Endothelial cell (in vitro differentiated cells): ENCODE results near the gene CCDC88A. TPM values are rescaled to one million over a fixed set of nuclear protein-coding genes. Genes with fewer than 3 reads are reported as not detected.
"Not testable (repeated sequence)": the region's sequence is repeated elsewhere in the genome, so short reads cannot be mapped to it uniquely, and the experiment has no call there.

Experiments used
- DNase-seq: peaks from one replicate; pipeline ENCODE4 v3.0.0; 2021; ENCODE audit warnings: low spot score
- H3K27ac Mint-ChIP-seq: one replicate; pipeline ENCODE4 v1.8.0; 2021; ENCODE audit warnings: mixed read lengths, inconsistent platforms; ENCODE audit not compliant: unreplicated experiment
- H3K27me3 Mint-ChIP-seq: one replicate; pipeline ENCODE4 v1.8.0; 2021; ENCODE audit warnings: mild to moderate bottlenecking, moderate library complexity, mixed read lengths, inconsistent platforms; ENCODE audit not compliant: unreplicated experiment
- H3K36me3 Mint-ChIP-seq: one replicate; pipeline ENCODE4 v1.8.0; 2021; ENCODE audit warnings: mild to moderate bottlenecking, low read depth, mixed read lengths, inconsistent platforms; ENCODE audit not compliant: unreplicated experiment
- H3K4me1 Mint-ChIP-seq: one replicate; pipeline ENCODE4 v1.8.0; 2021; ENCODE audit warnings: mild to moderate bottlenecking, mixed read lengths, inconsistent platforms; ENCODE audit not compliant: unreplicated experiment
- H3K4me3 Mint-ChIP-seq: one replicate; pipeline ENCODE4 v1.8.0; 2021; ENCODE audit warnings: mild to moderate bottlenecking, mixed read lengths, inconsistent platforms; ENCODE audit not compliant: unreplicated experiment
- H3K9me3 Mint-ChIP-seq: one replicate; pipeline ENCODE4 v1.8.0; 2021; ENCODE audit warnings: mixed read lengths, inconsistent platforms; ENCODE audit not compliant: unreplicated experiment
- total RNA-seq: library from RNA; stranded (reverse); fragmentation: NEBNext Ultra II Directional; extraction: Animal tissue kit (Norgen Biotek cat#: 25700); gene quantifications from one replicate; pipeline ENCODE4 v1.2.1, GENCODE V29; 2021; ENCODE audit not compliant: unreplicated experiment
- TF ChIP-seq, protein P1 (sequence below): fragments of 200-600 bp; sonication (generic); IDR thresholded peaks from one replicate; pipeline ENCODE4 v1.5.0; 2021; ENCODE audit warnings: antibody characterized with exemption; ENCODE audit not compliant: unreplicated experiment

Gene CCDC88A
- total RNA-seq, 1 donor from 2014 or later, result 98.7 TPM

DNA sequence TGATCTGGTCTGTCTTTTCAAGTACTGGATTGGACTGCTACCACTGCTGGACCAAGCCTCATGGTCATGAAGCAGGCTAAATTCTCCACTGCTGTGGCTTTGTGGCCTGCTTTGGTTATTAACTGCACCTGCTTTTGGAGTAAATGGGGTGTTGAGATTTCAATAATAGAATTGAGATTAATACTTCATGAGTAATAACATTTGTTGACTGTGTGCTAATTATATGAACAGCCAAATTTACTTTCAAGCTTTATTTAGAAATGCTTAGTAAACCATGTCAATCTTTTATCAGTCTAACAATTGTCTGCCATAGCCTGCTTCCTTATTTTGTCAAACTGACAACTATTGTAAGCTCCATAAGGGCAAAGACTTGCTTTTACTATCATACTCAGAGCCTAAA, 123.3 kb downstream of the CCDC88A start:
- Mint-ChIP-seq H3K9me3 (no peaks in the 10 kb centered on the region), H3K36me3 (peaks cover 11% of the 10 kb centered on the region), H3K4me3 (no peak overlapping the region), H3K4me1 (no peaks in the 10 kb centered on the region), H3K27me3 (no peaks in the 10 kb centered on the region), H3K27ac (no peak overlapping the region)
- DNase-seq, result no peak
- TF ChIP-seq, protein P1, sequence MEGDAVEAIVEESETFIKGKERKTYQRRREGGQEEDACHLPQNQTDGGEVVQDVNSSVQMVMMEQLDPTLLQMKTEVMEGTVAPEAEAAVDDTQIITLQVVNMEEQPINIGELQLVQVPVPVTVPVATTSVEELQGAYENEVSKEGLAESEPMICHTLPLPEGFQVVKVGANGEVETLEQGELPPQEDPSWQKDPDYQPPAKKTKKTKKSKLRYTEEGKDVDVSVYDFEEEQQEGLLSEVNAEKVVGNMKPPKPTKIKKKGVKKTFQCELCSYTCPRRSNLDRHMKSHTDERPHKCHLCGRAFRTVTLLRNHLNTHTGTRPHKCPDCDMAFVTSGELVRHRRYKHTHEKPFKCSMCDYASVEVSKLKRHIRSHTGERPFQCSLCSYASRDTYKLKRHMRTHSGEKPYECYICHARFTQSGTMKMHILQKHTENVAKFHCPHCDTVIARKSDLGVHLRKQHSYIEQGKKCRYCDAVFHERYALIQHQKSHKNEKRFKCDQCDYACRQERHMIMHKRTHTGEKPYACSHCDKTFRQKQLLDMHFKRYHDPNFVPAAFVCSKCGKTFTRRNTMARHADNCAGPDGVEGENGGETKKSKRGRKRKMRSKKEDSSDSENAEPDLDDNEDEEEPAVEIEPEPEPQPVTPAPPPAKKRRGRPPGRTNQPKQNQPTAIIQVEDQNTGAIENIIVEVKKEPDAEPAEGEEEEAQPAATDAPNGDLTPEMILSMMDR, result no peak

DNA sequence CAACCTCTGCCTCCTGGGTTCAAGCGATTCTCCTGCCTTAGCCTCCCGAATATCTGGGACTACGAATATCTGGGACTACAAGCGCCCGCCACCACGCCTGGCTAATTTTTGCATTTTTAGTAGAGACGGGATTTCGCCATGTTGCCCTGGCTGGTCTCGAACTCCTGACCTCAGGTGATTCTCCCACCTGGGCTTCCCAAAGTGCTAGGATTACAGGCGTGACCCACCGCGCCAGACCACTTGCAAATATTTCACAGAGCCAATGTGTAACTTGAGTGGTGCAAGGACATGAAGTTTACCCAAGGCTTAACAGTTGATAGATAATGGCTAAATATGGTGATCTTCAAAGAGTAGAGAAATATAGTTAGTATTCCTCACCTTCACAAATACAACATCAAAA, 136.6 kb downstream of the CCDC88A start:
- Mint-ChIP-seq H3K4me1 (peaks cover 26% of the 10 kb centered on the region), H3K9me3 (no peaks in the 10 kb centered on the region), H3K27ac (peak overlapping the region; percentile 20), H3K27me3 (peaks cover 7% of the 10 kb centered on the region), H3K4me3 (peak overlapping the region; percentile 57), H3K36me3 (peaks cover 4% of the 10 kb centered on the region)
- TF ChIP-seq, protein P1, result no peak
- no peak for DNase-seq

DNA sequence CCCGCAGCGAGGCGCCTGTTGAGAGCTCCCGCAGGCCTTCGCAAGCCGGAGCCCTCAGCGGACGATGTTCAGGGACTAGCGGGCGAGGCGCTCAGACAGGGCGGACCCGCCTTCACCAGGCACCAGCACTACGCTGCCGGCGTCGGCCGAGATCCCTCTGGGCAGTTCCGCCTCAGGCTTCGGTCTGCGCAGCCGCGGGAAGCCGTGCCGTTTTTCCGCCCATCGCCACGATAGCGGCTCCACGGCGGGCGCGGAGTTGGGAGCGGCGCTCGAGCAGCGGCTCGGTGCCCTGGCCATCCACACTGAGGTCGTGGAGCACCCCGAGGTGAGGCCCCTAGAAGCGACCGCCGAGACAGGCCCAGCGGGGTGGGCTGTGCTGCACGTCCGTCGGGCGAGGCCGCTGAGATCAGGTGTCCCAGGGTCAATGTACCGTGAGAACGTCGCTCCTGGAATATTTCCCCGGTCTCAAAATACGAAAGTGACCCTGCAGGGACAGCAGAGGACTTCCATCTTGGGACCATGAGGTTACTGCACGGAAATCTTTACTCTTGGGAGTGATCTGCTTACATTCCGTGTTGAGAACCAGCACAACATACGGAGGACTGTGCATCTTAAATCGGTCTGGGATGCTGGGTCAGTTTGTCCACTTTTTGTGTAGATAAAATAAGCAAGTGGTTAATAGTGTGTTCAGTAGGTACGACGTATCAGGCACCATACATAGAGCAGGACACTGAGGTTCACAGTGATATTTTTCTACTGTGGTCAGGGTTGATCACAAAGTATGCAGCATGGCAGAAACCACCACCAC, 137.3 kb downstream of the CCDC88A start:
- peak; percentile 89 for DNase-seq
- peaks cover 26% of the 10 kb centered on the region for H3K4me1 Mint-ChIP-seq
- peak overlapping the region; percentile 94 for H3K27ac Mint-ChIP-seq

DNA sequence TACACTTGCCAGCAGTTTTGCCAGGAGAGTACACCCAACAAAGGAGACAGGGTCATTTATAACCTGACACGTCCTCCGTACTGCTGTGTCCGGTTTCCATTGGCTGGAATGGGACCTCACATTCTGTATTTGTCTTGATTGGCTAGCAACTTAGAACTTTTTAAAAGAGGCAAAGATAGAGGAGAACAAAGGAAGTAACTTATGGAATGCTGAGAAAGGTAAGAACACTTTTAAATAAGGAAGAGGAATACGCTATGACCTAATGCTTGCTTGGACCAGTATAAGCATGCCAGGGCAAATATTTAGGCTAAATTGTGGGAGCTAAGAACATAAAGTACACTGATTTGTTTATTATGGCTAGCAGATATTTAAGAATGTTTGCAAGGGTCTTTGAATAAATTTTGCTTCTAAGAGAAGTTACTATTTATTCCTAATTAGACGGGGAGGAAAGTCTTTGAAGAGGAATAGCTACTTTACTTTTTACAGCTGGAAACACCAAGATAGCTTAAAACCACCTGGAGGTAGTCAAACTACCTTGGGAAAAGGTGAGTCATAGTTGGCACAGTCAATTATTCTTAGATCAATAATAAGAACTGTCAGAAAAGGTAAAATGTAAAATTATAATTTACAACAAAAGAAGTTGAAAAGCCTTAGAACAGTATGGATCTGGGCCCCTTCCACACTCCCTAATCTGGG, 138.7 kb downstream of the CCDC88A start:
- H3K4me3 Mint-ChIP-seq, result peak overlapping the region; percentile 42

More for the DNA sequence above, 137.3 kb downstream of the CCDC88A start:
- peak overlapping the region; percentile 92 for H3K4me3 Mint-ChIP-seq
- H3K9me3 Mint-ChIP-seq, result no peaks in the 10 kb centered on the region
- peaks cover 4% of the 10 kb centered on the region for H3K36me3 Mint-ChIP-seq
- TF ChIP-seq, protein P1, result no peak
- peaks cover 7% of the 10 kb centered on the region for H3K27me3 Mint-ChIP-seq

DNA sequence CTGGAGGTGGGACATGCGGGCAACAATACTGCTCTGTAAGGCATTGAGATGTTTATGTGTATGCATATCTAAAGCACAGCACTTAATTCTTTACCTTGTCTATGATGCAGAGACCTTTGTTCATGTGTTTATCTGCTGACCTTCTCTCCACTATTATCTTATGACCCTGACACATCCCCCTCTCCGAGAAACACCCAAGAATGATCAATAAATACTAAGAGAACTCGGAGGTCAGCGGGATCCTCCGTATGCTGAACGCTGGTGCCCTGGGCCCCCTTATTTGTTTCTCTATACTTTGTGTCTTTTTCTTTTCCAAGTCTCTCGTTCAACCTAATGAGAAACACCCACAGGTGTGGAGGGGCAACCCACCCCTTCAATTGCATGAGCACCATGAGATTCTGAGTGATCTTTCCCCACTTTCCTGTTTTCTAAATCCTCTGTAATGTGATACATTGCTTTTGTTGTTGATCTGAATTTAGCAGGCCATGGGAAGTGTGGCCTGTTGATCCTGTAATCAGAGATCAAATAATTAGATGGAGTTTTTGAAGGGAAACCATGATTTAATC, 139.7 kb downstream of the CCDC88A start:
- H3K27ac Mint-ChIP-seq, result peak overlapping the region; percentile 64
- not testable (repeated sequence) for H3K4me3 Mint-ChIP-seq

More for the DNA sequence above, 138.7 kb downstream of the CCDC88A start:
- not testable (repeated sequence) for DNase-seq, H3K36me3 Mint-ChIP-seq, H3K27me3 Mint-ChIP-seq, H3K9me3 Mint-ChIP-seq
- Mint-ChIP-seq H3K4me1 (peaks cover 26% of the 10 kb centered on the region), H3K27ac (peak overlapping the region; percentile 11)

DNA sequence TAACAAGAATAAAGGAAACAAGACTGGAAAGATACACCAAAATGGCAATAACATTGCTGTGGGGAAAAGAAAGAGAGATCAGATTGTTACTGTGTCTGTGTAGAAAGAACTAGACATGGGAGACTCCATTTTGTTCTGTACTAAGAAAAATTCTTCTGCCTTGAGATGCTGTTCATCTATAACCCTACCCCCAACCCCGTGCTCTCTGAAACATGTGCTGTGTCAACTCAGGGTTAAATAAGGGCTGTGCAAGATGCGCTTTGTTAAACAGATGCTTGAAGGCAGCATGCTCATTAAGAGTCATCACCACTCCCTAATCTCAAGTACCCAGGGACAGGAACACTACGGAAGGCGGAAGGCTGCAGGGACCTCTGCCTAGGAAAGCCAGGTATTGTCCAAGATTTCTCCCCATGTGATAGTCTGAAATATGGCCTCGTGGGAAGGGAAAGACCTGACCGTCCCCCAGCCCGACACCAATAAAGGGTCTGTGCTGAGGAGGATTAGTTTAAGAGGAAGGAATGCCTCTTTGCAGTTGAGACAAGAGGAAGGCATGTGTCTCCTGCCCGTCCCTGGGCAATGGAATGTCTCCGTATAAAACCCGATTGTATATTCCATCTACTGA, 140.3 kb downstream of the CCDC88A start:
- DNase-seq, result not testable (repeated sequence)

More for the DNA sequence above, 139.7 kb downstream of the CCDC88A start:
- not testable (repeated sequence) for DNase-seq, H3K36me3 Mint-ChIP-seq, H3K9me3 Mint-ChIP-seq, H3K27me3 Mint-ChIP-seq
- H3K4me1 Mint-ChIP-seq, result peaks cover 26% of the 10 kb centered on the region

More for the DNA sequence above, 140.3 kb downstream of the CCDC88A start:
- Mint-ChIP-seq H3K27ac (peak overlapping the region; percentile 15), H3K4me3 (peak overlapping the region; percentile 2), H3K4me1 (peaks cover 26% of the 10 kb centered on the region)
- H3K36me3 Mint-ChIP-seq, H3K9me3 Mint-ChIP-seq, H3K27me3 Mint-ChIP-seq: not testable (repeated sequence)
